Astrocyte (in vitro differentiated cells and primary cell): Measurements from ENCODE around the gene PPBP. TPM values are rescaled to one million over a fixed set of nuclear protein-coding genes. Genes with fewer than 3 reads are reported as not detected.

Source experiments
- DNase-seq: peaks from one replicate; pipeline ENCODE4 v3.0.0-alpha.2; 2010; ENCODE audit warnings: low read depth
- FAIRE-seq: peaks from 2 replicates; lab custom pipeline; 2011; peaks lifted over from hg19 to GRCh38; lab: Jason Lieb, UNC
- H2AFZ ChIP-seq: 2 replicates; pipeline ENCODE4 v1.6.0; 2012; ENCODE audit warnings: low read depth, low read length, inconsistent platforms
- H3K27ac ChIP-seq: 2 replicates; pipeline ENCODE4 v1.5.1; 2011; ENCODE audit warnings: low read depth, low read length, inconsistent platforms
- H3K27me3 ChIP-seq: 2 replicates; pipeline ENCODE4 v1.6.0; 2011; ENCODE audit warnings: low read length, inconsistent platforms; ENCODE audit not compliant: insufficient read depth
- H3K36me3 ChIP-seq: 2 replicates; pipeline ENCODE4 v1.5.1; 2011; ENCODE audit warnings: low read length, inconsistent platforms; ENCODE audit not compliant: insufficient read depth
- H3K4me1 ChIP-seq: 2 replicates; pipeline ENCODE4 v1.5.1; 2011; ENCODE audit warnings: low read length, inconsistent platforms; ENCODE audit not compliant: insufficient read depth
- H3K4me2 ChIP-seq: 2 replicates; pipeline ENCODE4 v1.6.0; 2012; ENCODE audit warnings: low read length, inconsistent platforms
- H3K4me3 ChIP-seq: 2 replicates; pipeline ENCODE4 v1.5.1; 2011; ENCODE audit warnings: low read depth, mild to moderate bottlenecking, low read length, inconsistent platforms; ENCODE audit not compliant: insufficient read depth
- H3K79me2 ChIP-seq: 2 replicates; pipeline ENCODE4 v1.6.0; 2012; ENCODE audit warnings: mild to moderate bottlenecking, low read length, inconsistent platforms; ENCODE audit not compliant: insufficient read depth
- H3K9ac ChIP-seq: 2 replicates; pipeline ENCODE4 v1.6.0; 2012; ENCODE audit warnings: mild to moderate bottlenecking, low read length, inconsistent platforms
- H3K9me3 ChIP-seq: 2 replicates; pipeline ENCODE4 v1.5.1; 2012; ENCODE audit warnings: low read depth, mild to moderate bottlenecking, low read length, inconsistent platforms; ENCODE audit not compliant: insufficient read depth
- H4K20me1 ChIP-seq: 2 replicates; pipeline ENCODE4 v1.6.0; 2012; ENCODE audit warnings: low read length, inconsistent platforms; ENCODE audit not compliant: insufficient read depth
- H3K27ac Mint-ChIP-seq: one replicate; pipeline ENCODE4 v1.8.0; 2021; ENCODE audit warnings: mild to moderate bottlenecking, mixed read lengths; ENCODE audit not compliant: unreplicated experiment
- H3K27me3 Mint-ChIP-seq: one replicate; pipeline ENCODE4 v1.8.0; 2021; ENCODE audit warnings: low read depth, mixed read lengths; ENCODE audit not compliant: unreplicated experiment
- H3K36me3 Mint-ChIP-seq: one replicate; pipeline ENCODE4 v1.8.0; 2021; ENCODE audit warnings: low read depth, mixed read lengths; ENCODE audit not compliant: unreplicated experiment
- H3K4me1 Mint-ChIP-seq: one replicate; pipeline ENCODE4 v1.8.0; 2021; ENCODE audit warnings: low read depth, mixed read lengths; ENCODE audit not compliant: unreplicated experiment
- H3K4me3 Mint-ChIP-seq: one replicate; pipeline ENCODE4 v1.8.0; 2021; ENCODE audit warnings: mild to moderate bottlenecking, moderate library complexity, mixed read lengths; ENCODE audit not compliant: unreplicated experiment
- H3K9me3 Mint-ChIP-seq: one replicate; pipeline ENCODE4 v1.8.0; 2021; ENCODE audit warnings: mild to moderate bottlenecking, mixed read lengths; ENCODE audit not compliant: unreplicated experiment
- CTCF ChIP-seq: IDR thresholded peaks from 2 replicates; pipeline ENCODE4 v1.5.1; 2011; ENCODE audit warnings: low read depth, mild to moderate bottlenecking, inconsistent platforms, low read length, moderate library complexity; ENCODE audit not compliant: insufficient read depth
- EZH2 ChIP-seq: IDR thresholded peaks from 2 replicates; pipeline ENCODE4 v1.6.1; 2012; ENCODE audit warnings: mild to moderate bottlenecking, low read length, inconsistent platforms; ENCODE audit not compliant: insufficient read depth
- total RNA-seq: library from RNA; stranded (reverse); gene quantifications from 2 replicates; pipeline ENCODE4 v1.2.1, GENCODE V29; 2021

PPBP gene
- total RNA-seq, 1 donor from 2014 or later = not detected

- H3K4me1 Mint-ChIP-seq = no peaks in the 10 kb centered on the region
- no peak for FAIRE-seq
Observed at GRCh38 chr4:74016068-74016467, 28.1 kb upstream of the PPBP start.

GRCh38 chr4:74015126-74015780 is 27.3 kb upstream of the PPBP start:
- Mint-ChIP-seq H3K4me3 (no peak overlapping the region), H3K36me3 (no peaks in the 10 kb centered on the region), H3K4me1 (no peaks in the 10 kb centered on the region), H3K9me3 (no peaks in the 10 kb centered on the region), H3K27ac (no peak overlapping the region), H3K27me3 (no peaks in the 10 kb centered on the region)
- Histone ChIP-seq H3K36me3 (no peaks in the 10 kb centered on the region), H3K9ac (no peak overlapping the region), H3K4me3 (no peak overlapping the region), H3K4me2 (no peak overlapping the region), H3K4me1 (no peaks in the 10 kb centered on the region), H3K27ac (no peak overlapping the region), H3K27me3 (peaks cover 2% of the 10 kb centered on the region), H3K9me3 (no peaks in the 10 kb centered on the region), H3K79me2 (no peaks in the 10 kb centered on the region), H4K20me1 (no peaks in the 10 kb centered on the region), H2AFZ (no peak overlapping the region)
- DNase-seq = no peak
- TF ChIP-seq CTCF (no peak), EZH2 (no peak)
- no peak for FAIRE-seq

More at GRCh38 chr4:74016068-74016467, 28.1 kb upstream of the PPBP start:
- H3K36me3 ChIP-seq = no peaks in the 10 kb centered on the region
- no peak overlapping the region for H3K27ac Mint-ChIP-seq
- H3K79me2 ChIP-seq = no peaks in the 10 kb centered on the region
- no peak overlapping the region for H3K4me2 ChIP-seq
- no peaks in the 10 kb centered on the region for H3K9me3 Mint-ChIP-seq
- H3K9ac ChIP-seq = no peak overlapping the region
- no peak overlapping the region for H3K4me3 ChIP-seq
- no peak for TF ChIP-seq CTCF
- no peak for TF ChIP-seq EZH2
- no peak overlapping the region for H3K4me3 Mint-ChIP-seq
- peaks cover 2% of the 10 kb centered on the region for H3K27me3 ChIP-seq
- no peaks in the 10 kb centered on the region for H4K20me1 ChIP-seq
- no peaks in the 10 kb centered on the region for H3K4me1 ChIP-seq
- H3K36me3 Mint-ChIP-seq = no peaks in the 10 kb centered on the region
- H3K9me3 ChIP-seq = no peaks in the 10 kb centered on the region
- H3K27ac ChIP-seq = no peak overlapping the region
- DNase-seq = no peak
- H3K27me3 Mint-ChIP-seq = no peaks in the 10 kb centered on the region
- H2AFZ ChIP-seq = no peak overlapping the region

GRCh38 chr4:74014332-74014731 is 26.3 kb upstream of the PPBP start:
- TF ChIP-seq CTCF (no peak), EZH2 (no peak)
- Histone ChIP-seq H3K4me3 (no peak overlapping the region), H3K9ac (no peak overlapping the region), H3K27ac (no peak overlapping the region), H3K27me3 (no peaks in the 10 kb centered on the region), H3K4me2 (no peak overlapping the region), H3K36me3 (no peaks in the 10 kb centered on the region), H3K4me1 (no peaks in the 10 kb centered on the region), H4K20me1 (no peaks in the 10 kb centered on the region), H3K79me2 (no peaks in the 10 kb centered on the region), H2AFZ (no peak overlapping the region), H3K9me3 (no peaks in the 10 kb centered on the region)
- no peaks in the 10 kb centered on the region for H3K27me3 Mint-ChIP-seq
- no peaks in the 10 kb centered on the region for H3K4me1 Mint-ChIP-seq
- no peak overlapping the region for H3K27ac Mint-ChIP-seq
- H3K9me3 Mint-ChIP-seq = no peaks in the 10 kb centered on the region
- no peak for FAIRE-seq
- H3K36me3 Mint-ChIP-seq = no peaks in the 10 kb centered on the region
- DNase-seq = no peak
- no peak overlapping the region for H3K4me3 Mint-ChIP-seq
